HG02610 (cell line): ENCODE data around the gene DAND5.

Experiments used
- ATAC-seq: cut with Tn5 transposase; IDR thresholded peaks from one replicate; pipeline ENCODE4 v1.9.1; 2021; ENCODE audit warnings: mild to moderate bottlenecking, moderate library complexity; ENCODE audit not compliant: unreplicated experiment

Gene DAND5

GRCh38 chr19:12969292-12969988 lies at the start of gene DAND5:
TSS of gene DAND5 (plus strand) at chr19:12969576. CDS start at chr19:12969661, 85 bp downstream.
- ATAC-seq: no peak

- no peak for ATAC-seq
Observed at GRCh38 chr19:12921047-12921446, 48.3 kb upstream of the DAND5 start.

- no peak for ATAC-seq
Observed at GRCh38 chr19:12922959-12923358, 46.4 kb upstream of the DAND5 start.

- ATAC-seq: no peak
Observed at GRCh38 chr19:12924621-12925310, 44.6 kb upstream of the DAND5 start.

DNA sequence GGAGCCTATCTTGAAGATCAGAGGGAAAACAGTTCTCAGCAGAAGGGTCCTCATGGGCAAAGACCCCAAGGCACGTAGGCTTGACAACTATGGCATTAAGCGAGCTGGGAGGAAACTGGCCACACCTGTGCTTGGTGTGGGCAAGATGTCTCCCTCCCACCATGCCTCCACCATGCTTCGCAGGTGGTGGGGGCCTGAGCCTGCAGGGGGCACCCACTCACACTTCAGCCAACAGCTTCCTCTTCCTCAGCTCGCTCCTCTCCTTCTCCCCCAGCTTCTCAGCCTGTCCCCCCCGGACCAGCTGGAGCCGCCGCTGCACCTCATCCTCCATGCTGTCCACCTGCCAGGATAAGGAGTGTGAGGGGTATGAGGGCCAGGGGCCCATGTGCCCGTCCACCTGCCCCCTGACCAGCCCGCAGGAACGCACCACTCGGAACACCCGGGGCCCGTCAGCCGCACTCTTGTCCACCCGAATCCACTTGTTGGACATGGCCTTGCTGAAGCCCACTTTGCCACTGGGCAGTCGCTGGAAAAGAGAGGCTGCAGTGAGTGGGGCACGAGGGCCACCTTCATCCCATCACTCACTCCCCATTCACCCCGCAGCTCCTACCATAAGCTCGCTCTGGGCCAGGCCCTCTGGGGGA lies 39.3 kb upstream of the DAND5 start:
- no peak for ATAC-seq

- ATAC-seq: no peak
Observed at GRCh38 chr19:12932392-12933286, 36.7 kb upstream of the DAND5 start.

GRCh38 chr19:12933287-12934072 lies 35.9 kb upstream of the DAND5 start, which contains the start of gene FARSA:
TSS of gene FARSA (minus strand) at chr19:12933711. CDS start at chr19:12933696, 15 bp downstream.
- peak; percentile 51 for ATAC-seq

DNA sequence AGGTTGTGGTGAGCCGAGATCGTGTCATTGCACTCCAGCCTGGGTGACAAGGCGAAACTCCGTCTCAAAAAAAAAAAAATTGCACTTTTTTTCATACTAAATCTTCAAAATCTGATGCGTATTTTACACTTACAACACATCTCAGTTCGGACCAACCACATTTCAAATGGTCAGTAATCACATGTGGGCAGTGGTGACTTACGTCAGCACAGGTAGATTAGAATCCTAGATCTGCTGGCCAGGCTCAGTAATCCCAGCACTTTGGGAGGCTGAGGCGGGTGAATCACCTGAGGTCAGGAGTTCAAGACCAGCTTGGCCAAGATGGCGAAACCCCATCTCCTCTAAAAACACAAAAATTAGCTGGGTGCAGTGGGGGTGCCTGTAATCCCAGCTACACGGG lies 34.3 kb upstream of the DAND5 start:
- ATAC-seq: no peak

DNA sequence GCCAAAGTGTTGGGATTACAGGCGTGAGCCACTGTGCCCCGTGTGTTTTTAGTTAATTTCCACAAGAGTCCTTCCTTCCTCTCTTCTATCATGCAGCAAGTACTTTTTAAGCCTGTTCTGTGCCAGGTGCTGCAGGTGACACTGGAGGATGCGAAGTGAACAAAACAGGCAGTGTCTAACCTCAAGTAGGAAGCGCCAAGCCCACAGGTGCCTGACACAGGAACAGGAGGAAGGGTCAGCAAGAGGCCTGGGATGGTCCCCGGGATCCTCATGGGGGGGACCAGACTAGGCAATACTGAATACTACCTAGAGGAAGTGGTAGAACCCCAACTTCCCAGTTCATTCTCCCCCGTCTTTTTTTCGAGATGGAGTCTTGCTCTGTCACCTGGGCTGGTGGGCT lies 32.8 kb upstream of the DAND5 start:
- no peak for ATAC-seq

- no peak for ATAC-seq
Observed at GRCh38 chr19:12937093-12937926, 32.1 kb upstream of the DAND5 start.

DNA sequence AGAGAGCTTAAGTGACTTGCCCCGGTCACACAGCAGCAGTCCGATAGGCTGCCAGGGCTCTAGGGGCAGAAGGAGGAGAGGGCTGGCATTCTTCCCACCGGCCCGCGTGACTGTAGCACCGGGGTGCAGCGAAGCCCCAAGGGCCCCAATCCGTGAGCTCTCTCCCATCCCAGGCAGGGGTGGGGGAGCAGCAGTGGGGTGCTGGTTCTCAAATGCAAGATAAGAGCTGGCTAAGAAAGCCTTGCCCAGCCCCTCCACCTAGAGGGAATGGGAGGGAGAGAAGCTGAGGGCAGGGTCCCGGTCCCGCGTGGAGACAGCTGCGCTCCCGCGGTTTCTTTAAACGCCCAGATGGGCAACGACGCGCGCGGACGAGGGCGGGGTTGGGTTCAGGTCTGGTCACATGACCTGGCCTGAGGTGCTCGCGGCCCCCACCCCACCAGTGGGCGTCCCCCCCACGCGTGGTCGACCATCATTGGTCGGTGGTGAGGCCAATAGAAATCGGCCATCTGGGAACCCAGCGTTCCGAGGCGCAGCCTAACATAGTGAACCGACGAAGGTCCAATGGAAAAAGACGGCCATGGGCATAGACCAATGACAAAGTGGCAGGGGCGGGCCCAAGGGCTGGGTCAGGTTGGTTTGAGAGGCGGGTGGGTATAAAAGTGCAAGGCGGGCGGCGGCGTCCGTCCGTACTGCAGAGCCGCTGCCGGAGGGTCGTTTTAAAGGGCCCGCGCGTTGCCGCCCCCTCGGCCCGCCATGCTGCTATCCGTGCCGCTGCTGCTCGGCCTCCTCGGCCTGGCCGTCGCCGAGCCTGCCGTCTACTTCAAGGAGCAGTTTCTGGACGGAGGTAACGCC lies 31.2 kb upstream of the DAND5 start, which contains the start of gene CALR:
Gene CALR, plus strand, starts transcription at position 683 of the 852 bp plus-strand sequence. Its CDS starts 71 bp downstream, at position 754.
- ATAC-seq: peak; percentile 81

DNA sequence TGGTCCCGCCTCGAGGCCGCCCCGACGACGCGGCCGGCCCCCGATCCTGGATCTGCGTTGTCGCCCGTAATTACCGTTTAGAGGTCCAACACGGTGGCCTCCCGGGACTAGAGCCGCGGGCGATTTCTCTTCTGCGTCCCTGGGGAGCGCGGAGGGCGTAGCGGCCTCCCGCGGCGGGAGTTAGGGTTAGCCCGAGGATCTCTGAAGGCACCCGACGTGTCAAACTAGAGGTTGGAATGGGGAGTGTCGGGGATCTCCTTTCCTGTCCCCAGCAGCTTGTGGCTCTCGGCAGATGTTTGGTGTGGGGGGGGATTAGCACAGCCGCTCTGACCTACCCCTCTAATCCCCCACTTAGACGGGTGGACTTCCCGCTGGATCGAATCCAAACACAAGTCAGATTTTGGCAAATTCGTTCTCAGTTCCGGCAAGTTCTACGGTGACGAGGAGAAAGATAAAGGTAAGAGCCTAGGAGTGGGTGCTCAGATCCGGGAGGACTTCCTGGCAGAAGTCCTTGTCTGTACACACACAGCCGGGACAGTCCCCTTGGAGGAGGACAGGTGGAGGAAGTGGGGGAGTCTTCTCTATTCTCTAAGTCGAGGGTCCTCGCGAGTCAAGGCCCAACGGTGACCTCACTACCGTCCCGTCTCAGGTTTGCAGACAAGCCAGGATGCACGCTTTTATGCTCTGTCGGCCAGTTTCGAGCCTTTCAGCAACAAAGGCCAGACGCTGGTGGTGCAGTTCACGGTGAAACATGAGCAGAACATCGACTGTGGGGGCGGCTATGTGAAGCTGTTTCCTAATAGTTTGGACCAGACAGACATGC lies 30.4 kb upstream of the DAND5 start:
- ATAC-seq: no peak

- no peak for ATAC-seq
Observed at GRCh38 chr19:12939975-12940423, 29.4 kb upstream of the DAND5 start.

GRCh38 chr19:12940897-12941296 lies 28.5 kb upstream of the DAND5 start:
- no peak for ATAC-seq

GRCh38 chr19:12943437-12944044 lies 25.8 kb upstream of the DAND5 start:
- ATAC-seq: no peak

GRCh38 chr19:12944104-12944674 lies 25.2 kb upstream of the DAND5 start:
- no peak for ATAC-seq
